A204.1 (cell line): ENCODE measurements around the gene DDX41.

Experiments
- FAIRE-seq: peaks from 2 replicates; lab custom pipeline; 2012; peaks lifted over from hg19 to GRCh38; lab: Jason Lieb, UNC

Gene DDX41

DNA sequence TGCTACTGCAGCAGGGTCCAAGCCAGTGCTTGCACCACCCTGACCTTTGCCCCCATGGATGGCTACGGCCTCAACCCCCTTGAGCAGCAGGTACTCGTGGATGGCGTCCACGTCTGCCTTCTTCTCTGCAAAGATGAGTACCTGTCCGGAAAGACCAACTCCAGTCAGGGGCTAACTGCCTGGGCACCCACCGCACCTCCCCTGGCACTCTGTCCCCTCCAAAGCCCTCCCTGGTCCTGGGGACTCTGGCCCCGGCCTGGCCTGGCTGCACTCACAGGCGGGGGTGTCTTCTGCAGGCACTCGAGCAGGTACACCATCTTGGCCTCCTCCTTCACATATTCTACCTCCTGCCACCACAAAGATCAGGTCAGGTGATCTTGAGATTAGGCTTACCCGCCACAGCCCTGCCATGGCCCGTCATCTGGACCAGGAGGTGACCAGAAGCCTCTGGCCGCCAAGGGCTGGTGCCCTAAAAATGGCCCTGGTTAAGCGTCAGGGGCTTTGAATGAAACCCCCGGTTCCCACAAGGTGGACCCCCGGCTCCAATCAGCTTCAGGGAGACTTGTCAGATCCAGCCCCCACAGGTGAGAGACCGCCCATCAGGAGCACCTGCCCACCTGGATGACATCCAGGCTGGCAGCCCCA, 3.9 kb downstream of the DDX41 start:
- FAIRE-seq, result no peak

DNA sequence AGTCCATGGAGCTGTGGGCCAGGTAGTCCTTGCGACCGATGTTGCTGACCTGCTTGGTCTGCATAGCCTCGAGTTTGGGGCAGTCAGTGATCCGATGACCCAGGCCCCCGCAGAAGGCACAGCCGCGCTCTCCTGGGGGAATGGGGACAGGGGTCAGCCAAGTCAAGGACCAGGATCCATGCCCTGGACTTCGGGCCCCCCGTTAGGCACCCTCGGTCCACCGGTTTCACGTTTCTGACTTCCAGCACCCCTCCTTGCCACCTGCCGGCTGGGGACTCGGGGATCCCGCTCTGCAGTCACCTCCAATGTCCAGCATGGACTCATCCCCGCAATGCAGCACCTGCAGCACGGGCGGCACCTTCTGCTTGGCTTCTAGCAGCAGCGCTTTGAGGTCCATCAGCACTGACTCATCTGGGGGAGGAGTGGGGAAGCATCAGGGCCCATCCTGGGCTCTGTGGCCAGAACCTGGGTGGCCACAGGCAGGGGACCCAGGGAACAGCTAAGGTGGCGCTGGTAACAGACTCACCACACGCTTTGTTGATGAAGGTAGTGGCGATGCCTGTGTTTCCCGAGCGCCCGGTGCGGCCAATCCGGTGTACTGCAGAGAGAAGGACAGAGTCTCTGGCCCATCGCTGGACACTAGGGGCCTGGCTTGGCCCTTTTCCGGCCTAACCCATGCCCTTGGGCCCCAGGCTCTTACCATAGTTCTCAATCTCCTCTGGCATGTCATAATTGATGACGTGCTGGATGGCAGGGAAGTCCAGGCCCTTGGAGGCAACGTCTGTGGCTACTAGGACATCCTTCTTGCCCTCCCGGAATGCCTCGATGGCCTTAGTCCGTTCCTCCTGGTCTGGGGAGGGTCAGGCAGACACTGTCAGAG, 4.7 kb downstream of the DDX41 start:
- no peak for FAIRE-seq

DNA sequence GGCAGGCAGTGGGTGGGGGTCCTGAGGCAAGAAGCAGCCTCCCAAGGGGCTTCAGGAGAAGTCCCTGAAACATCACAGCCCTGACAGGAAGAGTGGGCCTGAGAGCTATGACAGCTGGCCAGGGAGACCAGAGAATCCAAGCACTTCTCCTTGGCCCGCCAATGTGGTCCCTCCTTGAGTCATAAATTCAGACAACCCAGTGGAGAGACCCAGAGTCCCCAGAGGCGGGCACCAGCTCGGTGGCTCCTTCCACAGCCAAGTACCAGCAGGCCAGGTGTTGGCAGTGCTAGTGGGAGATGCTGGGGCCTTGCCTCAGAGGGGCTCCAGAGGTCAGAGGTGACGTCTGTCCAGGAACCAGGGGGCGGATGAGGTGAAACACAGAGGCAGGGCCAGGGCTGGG, 5.6 kb downstream of the DDX41 start:
- no peak for FAIRE-seq

DNA sequence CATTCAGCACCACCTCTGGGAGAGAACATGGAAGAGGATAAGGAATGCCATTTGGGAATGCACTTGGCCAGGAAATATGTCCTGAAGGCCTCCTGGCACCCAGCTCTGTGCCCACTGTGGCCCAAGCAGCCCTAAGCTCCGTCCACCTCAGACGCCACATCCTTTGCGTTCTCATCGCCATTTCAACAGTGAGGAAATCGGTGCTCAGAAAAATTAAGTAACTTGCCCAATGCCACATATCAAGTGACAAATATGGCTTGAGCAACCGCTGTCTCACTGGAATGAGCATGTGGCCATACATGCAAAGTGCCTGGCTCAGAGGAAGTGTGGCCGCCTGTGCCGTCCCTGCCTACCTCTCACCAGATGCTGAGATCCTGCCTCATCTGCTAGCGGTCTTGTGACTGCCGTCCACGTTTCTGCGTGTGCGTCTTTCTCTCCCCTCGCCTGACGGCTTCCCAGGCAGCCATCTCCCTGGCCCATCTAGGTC, 6.2 kb downstream of the DDX41 start:
- no peak for FAIRE-seq

DNA sequence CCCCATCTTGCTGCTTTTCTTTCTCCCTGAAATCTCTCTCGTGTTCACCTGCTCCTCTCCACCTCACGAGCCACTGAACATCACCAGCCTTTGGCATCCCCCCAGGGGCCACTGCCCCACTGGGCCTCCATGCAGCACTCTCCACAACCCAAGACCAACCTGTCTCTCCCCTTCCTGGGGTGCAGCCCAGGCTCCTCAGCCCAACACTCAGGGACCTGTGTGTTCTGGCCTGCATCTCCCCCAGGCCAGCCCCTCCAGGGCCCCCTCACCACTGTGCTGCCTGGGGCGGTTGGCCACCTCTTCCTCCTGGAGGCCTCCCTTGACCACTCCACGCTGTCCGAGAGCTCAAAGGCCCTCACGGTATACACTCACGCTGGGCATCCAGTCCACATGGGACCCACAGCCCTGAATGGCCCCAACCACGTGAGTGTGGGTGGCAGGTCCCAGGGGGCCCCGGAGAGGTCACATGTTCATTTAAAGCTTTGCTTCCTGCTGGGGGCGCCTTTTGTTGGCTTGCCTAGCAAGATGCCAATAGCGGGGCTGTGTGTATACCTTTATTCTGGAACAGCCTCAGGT, 6.7 kb downstream of the DDX41 start:
- FAIRE-seq, result no peak

DNA sequence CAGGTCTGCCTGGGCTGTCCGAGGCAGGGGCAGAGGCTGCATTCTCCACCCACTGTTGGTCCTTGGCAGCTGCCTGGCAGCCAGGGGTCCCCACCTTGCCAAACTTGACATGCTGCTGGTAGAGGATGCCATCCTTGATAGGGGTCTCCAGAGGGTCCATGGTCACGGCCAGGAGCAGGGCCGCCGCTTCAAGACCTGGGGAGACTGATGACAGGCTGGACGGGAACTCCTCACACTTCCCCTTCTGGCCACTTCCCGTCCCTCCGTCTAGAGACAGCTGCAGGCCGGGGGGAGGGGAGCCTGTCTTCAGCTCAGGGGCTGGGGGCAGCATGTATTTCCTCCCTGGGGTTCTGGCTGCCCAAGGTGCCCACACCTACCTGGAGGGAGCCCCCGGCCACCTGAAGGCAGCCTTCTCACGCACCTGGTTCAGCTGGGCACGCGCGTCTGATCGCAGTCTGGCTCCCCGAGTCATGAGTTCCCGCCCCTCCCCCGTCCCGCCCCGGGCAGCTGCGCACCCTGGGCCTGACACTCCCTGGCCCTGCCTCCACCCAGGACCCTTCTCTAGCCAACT, 7.3 kb downstream of the DDX41 start, which contains the start of gene DOK3:
TSS of gene DOK3 (minus strand) at position 446 of the 571 bp plus-strand sequence. CDS start at position 160, 286 bp downstream.
- FAIRE-seq, result no peak

DNA sequence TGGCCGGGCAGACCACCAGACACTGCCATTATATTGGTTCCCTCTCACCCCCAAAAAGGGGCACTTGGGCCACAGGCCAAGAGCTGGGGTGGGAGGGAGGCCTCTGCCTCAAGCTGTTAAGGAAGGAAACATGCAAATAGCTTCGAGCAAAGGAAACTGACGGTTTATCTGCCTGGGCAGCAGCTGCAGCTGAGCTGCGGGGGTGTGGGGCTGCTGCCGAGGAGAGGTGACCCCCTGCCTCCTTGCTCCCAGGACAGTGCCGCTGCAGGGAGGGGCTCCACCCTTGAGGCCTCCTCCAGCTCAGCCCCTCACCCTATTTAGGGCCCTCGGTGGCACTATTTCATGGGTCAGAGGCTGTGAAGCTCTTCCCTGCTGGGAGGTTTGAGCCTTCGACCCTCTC, 7.9 kb downstream of the DDX41 start:
- FAIRE-seq, result no peak

DNA sequence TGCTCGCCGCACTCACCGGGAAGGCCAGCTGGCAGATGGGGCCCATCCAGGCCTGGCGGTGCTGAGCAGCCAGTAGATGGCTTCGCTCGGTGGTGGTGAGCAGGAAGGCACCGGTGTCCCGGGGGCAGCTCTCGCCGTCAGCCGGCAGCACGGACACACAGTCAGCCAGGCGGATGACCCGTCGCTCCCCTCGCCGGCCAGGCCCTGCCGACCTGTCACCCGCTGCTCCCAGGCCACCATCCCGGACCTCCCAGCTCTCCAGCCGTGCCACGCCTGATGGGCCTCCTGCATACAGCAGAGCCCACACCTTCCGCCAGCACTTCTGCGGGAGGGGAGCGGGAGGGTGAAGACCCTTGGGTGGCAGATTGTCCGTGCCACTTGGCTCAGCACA, 8.5 kb downstream of the DDX41 start:
- no peak for FAIRE-seq

DNA sequence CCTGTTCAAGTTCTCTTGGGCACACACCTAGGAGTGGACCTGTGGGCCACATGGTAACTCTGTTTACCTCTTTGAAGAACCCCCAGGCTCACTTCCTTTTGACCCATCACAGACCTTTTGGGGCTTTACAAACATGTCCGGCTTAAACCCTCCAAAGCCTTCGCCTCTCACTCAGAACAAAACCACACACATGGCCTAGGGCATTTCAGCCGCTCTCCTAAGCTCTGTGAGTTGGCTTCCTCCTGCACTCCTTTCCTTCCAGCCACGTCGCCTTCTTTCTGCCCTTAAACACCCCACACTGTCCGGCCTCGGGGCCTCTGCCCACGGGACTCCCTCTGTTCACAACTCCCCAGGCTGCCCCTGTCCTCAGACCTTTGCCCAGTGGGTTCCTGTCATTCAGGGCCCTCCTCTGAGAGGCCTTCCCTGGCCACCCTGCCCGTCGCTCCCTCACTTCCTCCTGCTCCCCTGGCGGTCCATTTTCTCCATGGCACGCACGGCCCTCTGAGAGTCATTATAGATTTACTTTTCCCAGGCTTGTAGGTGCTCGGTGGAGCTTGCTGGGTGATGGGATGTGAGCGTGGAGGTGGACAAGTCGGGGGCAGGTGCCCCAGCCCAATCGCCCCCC, 9.1 kb downstream of the DDX41 start:
- FAIRE-seq, result no peak

DNA sequence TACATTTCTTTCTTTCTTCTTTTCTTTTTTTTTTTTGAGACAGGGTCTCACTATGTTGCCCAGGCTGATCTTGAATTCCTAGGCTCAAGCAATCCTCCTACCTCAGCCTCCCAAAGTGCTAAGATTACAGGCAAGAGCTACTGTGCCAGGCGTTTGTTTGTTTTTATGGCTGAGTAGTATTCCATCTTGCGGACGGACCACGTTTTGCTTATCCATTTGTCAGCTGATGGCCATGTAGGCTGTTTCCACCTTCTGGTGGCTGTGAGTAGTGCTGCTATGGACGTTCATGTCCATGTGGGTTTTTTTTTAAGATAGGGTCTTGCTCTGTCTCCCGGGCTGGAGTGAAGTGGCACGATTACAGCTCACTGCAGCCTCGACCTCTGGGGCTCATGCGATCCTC, 9.6 kb downstream of the DDX41 start:
- FAIRE-seq, result no peak

DNA sequence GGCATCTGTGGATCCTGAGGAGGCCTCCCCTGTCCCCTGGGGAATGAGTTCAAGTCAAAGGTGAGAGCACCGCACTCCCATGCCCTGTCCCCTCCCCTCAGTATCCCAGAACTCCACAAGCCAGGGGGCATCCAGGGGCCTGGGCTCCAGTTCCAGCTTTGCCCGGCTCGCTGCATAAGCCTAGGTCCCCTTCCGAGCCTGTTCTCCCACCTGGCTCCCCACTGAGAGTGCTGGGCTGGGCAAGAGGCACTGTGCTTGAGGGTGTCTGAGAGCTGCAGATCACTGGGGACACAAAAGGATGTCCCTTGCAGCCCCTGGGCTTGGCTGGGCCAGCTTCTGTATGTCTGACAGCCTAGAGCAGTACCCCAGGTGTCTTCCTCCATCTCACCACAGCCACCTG, 11.7 kb downstream of the DDX41 start:
- FAIRE-seq, result no peak

DNA sequence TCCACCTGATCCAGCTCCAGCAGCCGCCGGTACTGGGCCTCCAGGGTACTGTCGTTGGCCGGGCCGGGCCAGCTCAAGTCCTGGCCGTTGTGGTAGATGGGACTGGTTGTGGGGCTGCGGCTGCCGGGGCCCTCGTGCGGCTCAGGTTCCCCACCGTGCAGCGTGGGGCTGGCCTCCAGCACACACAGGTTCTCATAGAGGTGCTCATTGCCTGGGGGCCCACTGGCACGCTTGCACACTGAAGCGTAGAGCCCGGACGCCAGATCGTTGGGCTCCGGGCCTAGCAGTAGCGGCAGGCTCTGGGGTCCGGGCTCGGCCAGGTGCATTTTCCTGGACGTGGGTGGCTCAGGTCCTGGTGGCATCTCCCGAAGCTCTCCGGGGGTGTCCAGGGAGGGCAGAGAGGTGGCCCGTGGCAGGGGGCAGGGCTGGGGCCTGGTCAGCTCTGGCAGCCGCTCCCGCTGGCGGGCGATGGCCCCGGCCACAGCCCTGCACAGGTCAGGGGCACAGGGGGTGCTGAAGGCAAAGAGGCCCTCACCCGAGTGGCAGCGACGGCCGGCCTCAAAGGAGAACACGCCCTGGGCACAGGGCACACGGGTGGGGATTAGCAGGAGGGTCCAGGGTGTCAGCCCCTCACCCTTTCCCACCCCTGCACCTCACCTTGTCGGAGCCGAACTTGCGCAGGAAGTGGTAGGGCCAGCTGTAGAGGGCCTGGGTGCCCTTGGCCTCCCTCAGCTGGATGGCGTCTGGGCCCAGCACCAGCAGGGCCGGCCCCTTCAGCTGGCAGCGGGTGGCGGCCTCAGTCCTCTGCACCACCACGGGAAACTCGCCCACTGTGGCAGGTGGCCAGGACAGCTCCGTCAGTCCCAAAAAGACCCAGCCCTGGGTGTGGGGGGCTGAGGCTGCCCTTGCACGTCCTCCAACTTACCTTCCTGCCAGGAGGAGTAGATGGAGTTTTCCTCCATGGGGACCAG, 12.4 kb downstream of the DDX41 start:
- no peak for FAIRE-seq

DNA sequence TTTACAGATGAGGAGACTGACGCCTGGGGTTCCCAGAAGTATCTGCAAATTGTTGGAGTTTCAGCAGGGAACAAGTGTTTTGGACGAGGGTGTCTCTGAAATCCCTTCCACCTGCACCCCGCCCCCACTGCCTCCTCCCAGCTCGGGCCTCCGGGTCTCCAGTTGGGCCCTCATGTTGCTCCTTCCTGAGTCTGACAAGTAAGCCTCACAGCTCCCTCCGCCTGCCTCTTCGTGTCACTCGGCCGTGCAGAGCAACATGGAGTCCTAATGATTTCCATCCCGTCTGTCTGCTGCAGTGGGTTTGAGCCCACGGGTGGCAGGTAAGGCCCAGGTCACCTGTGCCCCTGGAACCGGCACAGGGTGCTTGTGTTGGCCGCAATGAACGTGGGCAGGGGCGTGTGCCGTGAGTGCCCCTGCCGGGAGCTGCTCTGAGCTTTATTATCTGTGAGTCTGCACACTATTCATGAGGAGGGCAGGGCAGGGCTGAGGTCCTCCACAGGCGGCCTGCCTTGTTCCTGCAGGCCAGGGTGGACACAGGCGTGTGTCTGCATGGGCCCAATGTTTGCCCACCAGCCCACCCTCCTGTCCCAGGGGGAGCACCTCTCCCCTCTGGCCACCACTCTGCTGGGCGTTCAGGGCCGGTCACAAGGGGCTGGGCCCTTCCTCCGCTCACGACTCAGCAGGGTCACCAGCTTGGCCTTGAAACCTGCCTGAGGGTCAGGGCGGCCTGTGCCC, 13.2 kb downstream of the DDX41 start:
- FAIRE-seq, result no peak

DNA sequence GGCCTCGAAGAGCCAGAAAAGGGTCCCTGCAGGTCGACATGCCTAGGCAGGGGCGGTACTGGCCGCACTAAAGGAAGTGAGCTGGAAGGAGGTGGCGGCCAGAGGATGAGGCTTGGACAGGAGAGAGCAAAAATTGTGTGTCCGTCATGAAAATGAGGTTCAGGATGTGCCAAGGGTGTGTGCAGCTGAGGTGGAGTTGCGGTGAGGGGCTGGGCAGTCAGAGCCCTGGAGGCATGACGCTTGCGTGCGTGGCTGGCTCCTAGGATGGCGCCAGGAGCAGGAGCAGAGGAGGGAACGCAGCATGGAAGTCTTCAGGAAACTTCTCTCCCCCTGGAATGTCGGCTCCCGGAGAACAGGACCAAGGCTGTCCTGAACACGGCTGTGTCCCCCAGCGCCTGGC, 13.9 kb downstream of the DDX41 start:
- no peak for FAIRE-seq

DNA sequence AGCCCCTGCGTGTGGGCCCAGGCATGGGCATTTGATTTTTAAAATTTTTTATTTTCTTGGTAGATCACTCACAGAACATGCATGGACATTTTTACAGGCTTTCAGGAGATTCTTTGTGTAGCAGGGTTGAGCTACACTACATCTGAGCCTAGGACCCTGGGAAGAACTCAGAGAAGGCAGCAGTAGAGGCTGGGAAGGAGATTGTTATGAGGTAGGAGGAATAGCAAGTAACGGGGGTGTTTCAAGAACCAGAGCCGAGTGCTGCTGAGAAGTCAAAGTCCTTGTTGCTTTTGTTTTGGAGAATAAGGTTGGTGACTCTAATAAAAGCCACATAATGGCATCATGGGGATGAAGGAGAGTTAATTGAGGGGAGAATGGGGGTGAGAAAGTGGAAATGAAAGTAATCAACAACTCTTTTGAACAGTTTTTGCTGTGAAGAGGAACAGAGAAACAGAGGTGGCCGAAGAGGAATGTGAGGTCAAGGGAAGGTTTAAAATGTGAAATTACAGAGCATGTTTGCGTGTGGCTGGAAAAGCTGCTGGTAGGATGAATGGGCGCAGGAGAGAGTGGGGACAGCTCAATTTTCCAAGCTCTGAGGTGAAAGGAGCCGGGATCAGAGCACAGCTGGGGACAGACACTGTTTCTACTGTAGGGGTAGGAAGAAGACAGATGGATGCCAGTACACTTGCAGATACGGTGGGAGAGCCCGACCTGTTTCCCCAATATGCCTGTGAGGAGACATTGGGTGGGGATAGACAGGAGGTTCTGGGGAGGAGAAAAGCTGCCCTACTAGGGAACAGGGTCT, 14.7 kb downstream of the DDX41 start:
- FAIRE-seq, result no peak

DNA sequence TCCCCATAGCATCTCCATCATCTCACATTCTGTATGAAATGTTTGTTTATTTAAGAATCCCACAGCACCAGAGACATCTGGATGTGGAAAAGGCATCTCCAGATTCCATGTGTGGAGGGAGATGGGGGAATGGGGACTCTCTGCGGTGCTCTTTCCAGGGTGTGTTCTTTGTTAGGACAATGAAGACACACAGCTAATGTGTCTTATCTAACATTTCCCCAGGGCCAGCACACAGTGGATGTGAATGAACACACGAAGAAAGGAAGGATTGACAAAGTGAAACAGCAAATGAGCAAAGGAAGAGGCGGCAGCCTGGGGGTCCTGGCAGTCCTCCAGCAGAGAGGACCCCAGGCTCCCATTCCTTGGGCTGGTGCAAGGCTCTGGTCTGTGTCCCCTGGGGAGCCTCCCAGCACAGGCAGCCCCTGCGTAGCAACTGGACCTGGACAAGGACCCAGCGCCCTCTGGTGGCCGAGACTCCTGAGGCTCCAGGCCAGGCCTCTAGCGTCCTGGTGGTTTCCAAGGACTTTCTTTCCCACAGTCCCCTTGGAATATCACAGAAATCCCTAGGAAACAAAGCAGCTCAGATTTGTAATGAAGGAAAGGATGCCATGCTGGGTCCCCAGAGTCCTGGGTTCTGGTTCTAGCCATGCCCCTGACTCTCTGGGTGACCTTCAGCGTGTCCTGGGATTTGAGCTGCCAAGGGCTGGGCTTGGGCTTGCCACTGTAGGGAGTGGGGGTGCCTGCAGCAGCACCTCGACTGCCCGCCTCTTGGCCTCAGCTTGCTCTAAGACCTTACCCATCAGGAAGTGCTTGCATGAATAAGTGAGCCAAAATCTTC, 15.9 kb downstream of the DDX41 start:
- FAIRE-seq, result no peak

DNA sequence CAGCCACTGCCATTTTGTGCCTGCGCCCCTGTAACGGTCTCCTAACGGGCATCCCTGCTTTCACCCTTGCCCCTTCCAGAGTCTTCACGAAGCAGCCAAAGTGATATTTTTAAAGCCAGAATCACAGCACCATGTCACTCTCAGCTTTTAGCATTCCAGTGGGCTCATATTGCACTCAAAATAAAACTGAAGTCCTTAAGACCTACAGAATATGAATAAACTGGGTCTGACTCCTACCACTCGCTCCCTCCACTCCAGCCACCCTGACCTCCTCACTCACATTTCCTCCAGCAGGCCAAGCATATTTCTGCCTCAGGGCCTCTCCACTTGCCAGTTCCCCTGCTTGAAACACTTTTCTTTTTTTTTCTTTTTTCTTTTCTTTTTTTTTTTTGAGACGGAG, 16.9 kb downstream of the DDX41 start:
- FAIRE-seq, result no peak

DNA sequence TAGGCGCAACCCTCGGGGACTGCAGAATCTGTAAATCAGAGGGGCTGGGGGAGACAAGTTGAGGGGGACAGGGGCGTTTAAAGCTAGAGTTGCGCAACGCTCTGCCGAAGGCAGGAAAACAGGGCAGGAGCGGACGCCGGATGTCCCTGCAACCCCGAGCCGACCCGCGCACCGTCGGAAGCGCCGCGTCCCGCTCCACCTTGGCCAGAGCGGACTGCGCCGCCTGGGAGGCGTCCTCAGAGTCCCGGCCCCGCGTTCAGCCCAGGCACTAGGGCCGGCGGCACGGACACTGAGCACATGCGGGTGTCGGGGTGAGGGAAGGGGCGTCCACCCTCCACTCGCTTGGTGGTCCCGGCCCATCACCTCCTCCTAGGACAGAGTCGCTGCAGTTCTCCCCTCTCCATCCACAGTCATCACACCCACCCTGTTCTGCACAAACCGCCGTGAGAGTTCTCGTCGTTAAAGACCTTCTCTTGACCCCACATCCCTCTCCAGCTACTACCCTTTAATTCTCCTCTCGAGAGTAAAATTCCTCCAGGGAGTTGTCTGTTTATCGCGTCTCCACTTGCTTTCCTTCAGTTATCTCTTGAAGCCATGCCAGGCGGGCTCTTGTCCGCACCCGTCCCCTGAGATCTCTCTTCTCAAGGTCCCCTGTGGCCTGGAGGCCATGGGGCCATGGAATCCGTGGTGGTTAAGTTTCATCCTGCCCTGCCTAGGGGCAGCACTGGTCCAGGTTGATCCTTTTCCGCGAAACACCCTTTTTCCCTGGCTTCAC, 18.6 kb downstream of the DDX41 start:
- no peak for FAIRE-seq
